GM12878 (cell line): ENCODE results near the gene LRRIQ4. TPM values are rescaled to one million over a fixed set of nuclear protein-coding genes. Genes with fewer than 3 reads are reported as not detected.

Experiments used
- ATAC-seq: fragments of 200-7000 bp; cut with Tn5 transposase; 3 replicates; pipeline ENCODE4 v1.9.1; 2020; ENCODE audit warnings: mild to moderate bottlenecking, moderate library complexity
- BruUV-seq: library from RNA; stranded (reverse); fragments of 400-500 nt; replicated peaks from 2 replicates; lab custom pipeline; 2021; lab: Mats Ljungman, UMichigan
- CTCF ChIA-PET: fragments of 300-600 bp; sonication (Branson Sonifier 250); formaldehyde crosslinking; extraction: SDS; loops from one replicate; lab custom pipeline; 2021; ENCODE audit warnings: inconsistent platforms; lab: Yijun Ruan, JAX
- POLR2A ChIA-PET: fragments of 350-600 bp; formaldehyde crosslinking; extraction: SDS; loops from one replicate; lab custom pipeline; 2021; ENCODE audit warnings: inconsistent platforms; lab: Charles Lee
- RAD21 ChIA-PET: fragments of 300-600 bp; sonication (Branson Sonifier 250); formaldehyde crosslinking; loops from one replicate; lab custom pipeline; 2023; ENCODE audit warnings: antibody characterized with exemption; ENCODE audit not compliant: unreplicated experiment; lab: Charles Lee
- SMC1A ChIA-PET: fragments of 300-600 bp; sonication (Branson Sonifier 250); formaldehyde crosslinking; loops from one replicate; lab custom pipeline; 2023; ENCODE audit not compliant: unreplicated experiment, uncharacterized antibody; lab: Charles Lee
- DNase-seq: peaks from one replicate; pipeline ENCODE4 v3.0.0-alpha.2; 2011; ENCODE audit warnings: low read depth, low spot score
- FAIRE-seq: peaks from 3 replicates; lab custom pipeline; 2011; peaks lifted over from hg19 to GRCh38; lab: Jason Lieb, UNC
- H2AFZ ChIP-seq: 2 replicates; pipeline ENCODE4 v1.6.0; 2011; ENCODE audit warnings: low read depth, low read length, control low read depth; ENCODE audit not compliant: control insufficient read depth
- H3K27ac ChIP-seq: 2 replicates; pipeline ENCODE4 v1.5.1; 2011; ENCODE audit warnings: control low read depth; ENCODE audit not compliant: control insufficient read depth, insufficient read depth
- H3K27me3 ChIP-seq, 2 experiments: replicated peaks in 1 of 2; 2 replicates each; pipeline versions ENCODE4 v1.6.0 to v1.6.1; 2011; ENCODE audit warnings: low read length in 1 of 2; ENCODE audit not compliant: control insufficient read depth in 2 of 2, insufficient read depth in 2 of 2
- H3K36me3 ChIP-seq, 2 experiments: 2 replicates each; pipeline ENCODE4 v1.5.1; 2011; ENCODE audit warnings: low read length in 1 of 2; ENCODE audit not compliant: control insufficient read depth in 2 of 2, insufficient read depth in 2 of 2
- H3K4me1 ChIP-seq: 2 replicates; pipeline ENCODE4 v1.6.1; 2011; ENCODE audit warnings: mild to moderate bottlenecking, low read length, moderate library complexity, mixed read lengths; ENCODE audit not compliant: control insufficient read depth, insufficient read depth
- H3K4me2 ChIP-seq: 2 replicates; pipeline ENCODE4 v1.6.0; 2011; ENCODE audit warnings: control low read depth; ENCODE audit not compliant: control insufficient read depth, insufficient read depth
- H3K4me3 ChIP-seq: fragments of 200-600 bp; sonication (generic); 2 replicates; pipeline ENCODE4 v1.5.1; 2016
- H3K79me2 ChIP-seq: 2 replicates; pipeline ENCODE4 v1.6.0; 2011; ENCODE audit warnings: low read length; ENCODE audit not compliant: control insufficient read depth, insufficient read depth
- H3K9ac ChIP-seq: 2 replicates; pipeline ENCODE4 v1.8.0; 2011; ENCODE audit warnings: low read length, control low read depth, mixed read lengths; ENCODE audit not compliant: control insufficient read depth, insufficient read depth
- H3K9me3 ChIP-seq: replicated peaks from 3 replicates; pipeline ENCODE4 v1.5.1; 2011; ENCODE audit warnings: mild to moderate bottlenecking, low read length; ENCODE audit not compliant: control insufficient read depth, insufficient read depth
- H4K20me1 ChIP-seq: 2 replicates; pipeline ENCODE4 v1.6.0; 2011; ENCODE audit not compliant: control insufficient read depth, insufficient read depth
- ASH2L ChIP-seq: fragments of 300-600, 200-600 bp; sonication (generic); IDR thresholded peaks from 2 replicates; pipeline ENCODE4 v1.6.1; 2017; ENCODE audit warnings: low read depth, mild to moderate bottlenecking, borderline replicate concordance
- EGR1 ChIP-seq, 2 experiments: IDR thresholded peaks; 1 replicate in 1 of 2; 2 replicates in 1 of 2; pipeline ENCODE4 v1.6.1; 2011 to 2012; ENCODE audit warnings: low read depth in 2 of 2, low read length in 2 of 2, borderline replicate concordance in 1 of 2, mild to moderate bottlenecking in 1 of 2, moderate library complexity in 1 of 2
- LARP7 ChIP-seq: fragments of 450-650 bp; IDR thresholded peaks from 2 replicates; pipeline ENCODE4 v1.6.1; 2017; ENCODE audit warnings: mild to moderate bottlenecking
- NFYB ChIP-seq: IDR thresholded peaks from 2 replicates; pipeline ENCODE4 v1.6.1; 2011; ENCODE audit warnings: low read depth, mild to moderate bottlenecking, low read length, improper control_type of control experiment, moderate library complexity; ENCODE audit not compliant: insufficient read depth
- NR2C2 ChIP-seq: IDR thresholded peaks from 2 replicates; pipeline ENCODE4 v1.6.1; 2011; ENCODE audit warnings: borderline replicate concordance, low read depth; ENCODE audit not compliant: control insufficient read depth, insufficient read length
- NR2F1 ChIP-seq: fragments of 450-650 bp; conservative IDR thresholded peaks from 2 replicates; pipeline ENCODE4 v1.6.1; 2017; ENCODE audit warnings: mild to moderate bottlenecking
- RFX5 ChIP-seq: IDR thresholded peaks from 2 replicates; pipeline ENCODE4 v1.6.1; 2011; ENCODE audit warnings: low read depth, low read length, improper control_type of control experiment
- SMAD1 ChIP-seq: fragments of 450-650 bp; IDR thresholded peaks from 2 replicates; pipeline ENCODE4 v1.6.1; 2018; ENCODE audit warnings: mild to moderate bottlenecking, low read depth; ENCODE audit not compliant: partially characterized antibody
- SMAD5 ChIP-seq: IDR thresholded peaks from 2 replicates; pipeline ENCODE4 v1.6.1; 2016; ENCODE audit warnings: antibody characterized with exemption, low read depth
- SUZ12 ChIP-seq: fragments of 200-600 bp; sonication (generic); IDR thresholded peaks from one replicate; pipeline ENCODE4 v1.6.1; 2018; ENCODE audit warnings: antibody characterized with exemption, mild to moderate bottlenecking; ENCODE audit not compliant: unreplicated experiment
- WRNIP1 ChIP-seq: IDR thresholded peaks from 2 replicates; pipeline ENCODE4 v1.6.1; 2011; ENCODE audit warnings: low read depth, low read length, improper control_type of control experiment, borderline replicate concordance
- WGBS: methylation state at CpG from one replicate; pipeline ENCODE4 v1.1.6; 2016; ENCODE audit warnings: low lambda C conversion rate; ENCODE audit not compliant: insufficient replicate concordance, insufficient coverage; ENCODE audit errors: missing lambda C conversion rate; 5-methylcytosine and 5-hydroxymethylcytosine counted together
- in situ Hi-C: fragments of 300-500 bp; cut with MboI; formaldehyde crosslinking; loops from 9 replicates; pipeline ENCODE4 v1.14.3; 2018; ENCODE audit warnings: mixed read lengths
- intact Hi-C: fragments of 100-400 bp; cut with micrococcal nuclease; formaldehyde crosslinking; loops from one replicate; pipeline ENCODE4 v1.14.2; 2022; ENCODE audit not compliant: unreplicated experiment
- polyA plus RNA-seq, 11 experiments: library from polyadenylated mRNA; depleted of rRNA in 4 of 11; unstranded in 6 of 11; stranded (reverse) in 5 of 11; fragments of >200 nt; fragmentation: Nextera tagmentation in 4 of 11; fragmentation: Illumina TruSeq in 1 of 11; extraction: Ambion mirVana in 4 of 11; extraction: Trizol in 1 of 11; gene quantifications; 1 replicate in 1 of 11; 2 replicates in 10 of 11; pipeline versions ENCODE4 v1.2.1 to v1.2.3, GENCODE V29; 2011 to 2016; ENCODE audit warnings: inconsistent platforms in 2 of 11, missing spikeins in 2 of 11, low read depth in 1 of 11
- total RNA-seq, 4 experiments: library from RNA; depleted of rRNA in 3 of 4; stranded (reverse); fragments of >200 nt in 3 of 4; fragmentation: Illumina TruSeq in 1 of 4; extraction: Trizol in 1 of 4; gene quantifications; 2 replicates each; pipeline versions ENCODE4 v1.2.1 to v1.2.3, GENCODE V29; 2013 to 2021
- TF ChIP-seq, protein P1 (sequence below): IDR thresholded peaks from 2 replicates; pipeline ENCODE4 v1.6.1; 2011; ENCODE audit warnings: borderline replicate concordance, low read depth, mild to moderate bottlenecking, moderate library complexity, low read length; ENCODE audit not compliant: insufficient read depth, poor library complexity, severe bottlenecking
- TF ChIP-seq, protein P2 (sequence below): fragments of 450-650 bp; IDR thresholded peaks from 2 replicates; pipeline ENCODE4 v1.6.1; 2016; ENCODE audit warnings: mild to moderate bottlenecking
- TF ChIP-seq, protein P3 (sequence below): fragments of 450-650 bp; IDR thresholded peaks from 2 replicates; pipeline ENCODE4 v1.6.1; 2017; ENCODE audit warnings: borderline replicate concordance

Gene LRRIQ4
- total and polyA plus RNA-seq, 10 of the 15 experiments (the other 5 are each of a cell fraction or from before 2014, with no cell fraction given): 0.06 to 0.21 (median 0.14) TPM; not detected in 3

DNA sequence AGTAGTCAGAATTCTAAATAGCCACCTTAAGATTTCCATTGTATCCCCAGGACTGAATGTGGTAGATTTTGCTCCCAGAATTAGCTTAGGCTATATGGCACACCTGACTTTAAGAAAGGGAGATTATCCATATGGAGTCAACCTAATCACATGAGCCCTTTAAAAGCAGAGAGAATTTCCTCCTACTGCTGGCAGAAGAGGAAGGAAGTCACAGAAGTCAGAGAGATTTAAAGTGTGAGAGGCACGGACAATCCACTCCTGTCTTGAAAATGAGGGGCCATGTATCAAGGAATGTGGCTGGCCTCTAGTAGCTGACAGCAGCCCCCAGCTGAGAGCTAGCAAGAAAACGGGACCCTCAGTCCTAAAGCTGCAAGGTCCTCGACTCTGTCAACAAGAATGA lies 30.3 kb downstream of the LRRIQ4 start:
- in situ Hi-C loops (no loop called here), intact Hi-C loops (no loop called here)
- Histone ChIP-seq H4K20me1 (no peaks in the 10 kb centered on the region), H3K27ac (no peak overlapping the region), H3K79me2 (no peaks in the 10 kb centered on the region), H3K27me3 (peaks cover 0 to 3% of the 10 kb centered on the region in 2 experiments; a peak in 2 of 4 replicates), H3K4me1 (peaks cover 30% of the 10 kb centered on the region), H3K4me3 (no peak overlapping the region), H3K9ac (no peak overlapping the region), H3K36me3 (no peaks in the 10 kb centered on the region), H3K4me2 (no peak overlapping the region), H3K9me3 (no peaks in the 10 kb centered on the region), H2AFZ (peak overlapping the region; percentile 10; the same call in 1 of the 2 replicates)
- SMC1A ChIA-PET: interaction anchor here (0.8 to 4.2 kb wide), 3 partner anchors 8 to 79 kb away, joined by 3 to 14 read pairs (median 6); no protein-coding TSS in a partner anchor
- BruUV-seq: no TSS peak
- CTCF ChIA-PET: interaction anchor here (0.9 to 1.0 kb wide), 2 partner anchors 19 to 21 kb away, joined by 3 read pairs; no protein-coding TSS in a partner anchor
- FAIRE-seq (no peak), ATAC-seq (no peak), DNase-seq (no peak)
- RAD21 ChIA-PET: interaction anchor here (0.6 to 1.3 kb wide), 3 partner anchors 29 to 501 kb away, joined by 3 read pairs; no protein-coding TSS in a partner anchor
- POLR2A ChIA-PET: no interaction called here
- TF ChIP-seq SUZ12 (no peak), NR2F1 (no peak), NFYB (no peak), LARP7 (no peak), RFX5 (no peak), NR2C2 (no peak), WRNIP1 (no peak), ASH2L (no peak), SMAD1 (no peak), SMAD5 (no peak), EGR1 (IDR thresholded peaks at IDR 0.05; ENCODE audit: borderline replicate concordance in 1 of 2, low read depth in 2 of 2, low read length in 2 of 2) (no peak)
- TF ChIP-seq, protein P1, sequence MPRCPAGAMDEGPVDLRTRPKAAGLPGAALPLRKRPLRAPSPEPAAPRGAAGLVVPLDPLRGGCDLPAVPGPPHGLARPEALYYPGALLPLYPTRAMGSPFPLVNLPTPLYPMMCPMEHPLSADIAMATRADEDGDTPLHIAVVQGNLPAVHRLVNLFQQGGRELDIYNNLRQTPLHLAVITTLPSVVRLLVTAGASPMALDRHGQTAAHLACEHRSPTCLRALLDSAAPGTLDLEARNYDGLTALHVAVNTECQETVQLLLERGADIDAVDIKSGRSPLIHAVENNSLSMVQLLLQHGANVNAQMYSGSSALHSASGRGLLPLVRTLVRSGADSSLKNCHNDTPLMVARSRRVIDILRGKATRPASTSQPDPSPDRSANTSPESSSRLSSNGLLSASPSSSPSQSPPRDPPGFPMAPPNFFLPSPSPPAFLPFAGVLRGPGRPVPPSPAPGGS: no peak
- TF ChIP-seq, protein P2, sequence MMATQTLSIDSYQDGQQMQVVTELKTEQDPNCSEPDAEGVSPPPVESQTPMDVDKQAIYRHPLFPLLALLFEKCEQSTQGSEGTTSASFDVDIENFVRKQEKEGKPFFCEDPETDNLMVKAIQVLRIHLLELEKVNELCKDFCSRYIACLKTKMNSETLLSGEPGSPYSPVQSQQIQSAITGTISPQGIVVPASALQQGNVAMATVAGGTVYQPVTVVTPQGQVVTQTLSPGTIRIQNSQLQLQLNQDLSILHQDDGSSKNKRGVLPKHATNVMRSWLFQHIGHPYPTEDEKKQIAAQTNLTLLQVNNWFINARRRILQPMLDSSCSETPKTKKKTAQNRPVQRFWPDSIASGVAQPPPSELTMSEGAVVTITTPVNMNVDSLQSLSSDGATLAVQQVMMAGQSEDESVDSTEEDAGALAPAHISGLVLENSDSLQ: no peak
- TF ChIP-seq, protein P3, sequence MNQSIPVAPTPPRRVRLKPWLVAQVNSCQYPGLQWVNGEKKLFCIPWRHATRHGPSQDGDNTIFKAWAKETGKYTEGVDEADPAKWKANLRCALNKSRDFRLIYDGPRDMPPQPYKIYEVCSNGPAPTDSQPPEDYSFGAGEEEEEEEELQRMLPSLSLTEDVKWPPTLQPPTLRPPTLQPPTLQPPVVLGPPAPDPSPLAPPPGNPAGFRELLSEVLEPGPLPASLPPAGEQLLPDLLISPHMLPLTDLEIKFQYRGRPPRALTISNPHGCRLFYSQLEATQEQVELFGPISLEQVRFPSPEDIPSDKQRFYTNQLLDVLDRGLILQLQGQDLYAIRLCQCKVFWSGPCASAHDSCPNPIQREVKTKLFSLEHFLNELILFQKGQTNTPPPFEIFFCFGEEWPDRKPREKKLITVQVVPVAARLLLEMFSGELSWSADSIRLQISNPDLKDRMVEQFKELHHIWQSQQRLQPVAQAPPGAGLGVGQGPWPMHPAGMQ: no peak
- WGBS: 56% methylated on average over 3 of the region's 3 CpGs
